PC-3 (cell line): Measurements from ENCODE around the gene UBL4A. TPM values are rescaled to one million over a fixed set of nuclear protein-coding genes. Genes with fewer than 3 reads are reported as not detected.
"Not testable (repeated sequence)": the region's sequence is repeated elsewhere in the genome, so short reads cannot be mapped to it uniquely, and the experiment has no call there.

Experiments
- ATAC-seq: fragments of 200-7000 bp; cut with Tn5 transposase; 2 replicates; pipeline ENCODE4 v1.9.1; 2020; ENCODE audit warnings: mild to moderate bottlenecking, moderate library complexity
- BruUV-seq: library from RNA; stranded (reverse); fragments of 400-500 nt; replicated peaks from 2 replicates; lab custom pipeline; 2021; lab: Mats Ljungman, UMichigan
- CTCF ChIA-PET: fragments of 300-600 bp; sonication (Branson Sonifier 250); formaldehyde crosslinking; loops from one replicate; lab custom pipeline; 2022; ENCODE audit warnings: antibody characterized with exemption; lab: Charles Lee
- POLR2A ChIA-PET: fragments of 300-600 bp; sonication (Branson Sonifier 250); formaldehyde crosslinking; loops from one replicate; lab custom pipeline; 2022; ENCODE audit warnings: antibody characterized with exemption; ENCODE audit not compliant: unreplicated experiment; lab: Charles Lee
- DNase-seq: peaks from one replicate; pipeline ENCODE4 v3.0.0-alpha.2; 2015
- H2AFZ ChIP-seq: fragments of 300-600 bp; sonication (generic); 2 replicates; pipeline ENCODE4 v1.6.0; 2016; ENCODE audit warnings: antibody characterized with exemption, low read length
- H3F3A ChIP-seq: fragments of 300-600 bp; sonication (generic); one replicate; pipeline ENCODE4 v1.6.0; 2017; ENCODE audit warnings: antibody characterized with exemption, low read length, control low read depth, mild to moderate bottlenecking; ENCODE audit not compliant: unreplicated experiment
- H3K27ac ChIP-seq: fragments of 300-600 bp; sonication (generic); 2 replicates; pipeline ENCODE4 v1.5.1; 2016; ENCODE audit warnings: mild to moderate bottlenecking, low read length
- H3K27me3 ChIP-seq: fragments of 300-600 bp; sonication (generic); 2 replicates; pipeline ENCODE4 v1.6.1; 2016; ENCODE audit warnings: low read length, mixed read lengths
- H3K36me3 ChIP-seq: fragments of 300-600 bp; sonication (generic); 2 replicates; pipeline ENCODE4 v1.6.1; 2016; ENCODE audit warnings: low read depth, mixed run types, low read length, mixed read lengths
- H3K4me1 ChIP-seq: fragments of 300-600 bp; sonication (generic); 2 replicates; pipeline ENCODE4 v1.5.1; 2016; ENCODE audit warnings: low read length; ENCODE audit not compliant: insufficient read depth
- H3K4me2 ChIP-seq: fragments of 300-600 bp; sonication (generic); 2 replicates; pipeline ENCODE4 v1.6.0; 2016; ENCODE audit warnings: low read length
- H3K4me3 ChIP-seq: fragments of 300-600 bp; sonication (generic); 2 replicates; pipeline ENCODE4 v1.5.1; 2016; ENCODE audit warnings: mild to moderate bottlenecking, low read length, mixed read lengths
- H3K79me2 ChIP-seq: fragments of 300-600 bp; sonication (generic); 2 replicates; pipeline ENCODE4 v1.6.1; 2017; ENCODE audit warnings: low read length, mixed read lengths
- H3K9ac ChIP-seq: fragments of 300-600 bp; sonication (generic); 2 replicates; pipeline ENCODE4 v1.6.0; 2016; ENCODE audit warnings: mild to moderate bottlenecking, low read length
- H3K9me2 ChIP-seq: fragments of 300-600 bp; sonication (generic); replicated peaks from 2 replicates; pipeline ENCODE4 v1.6.1; 2016; ENCODE audit warnings: mixed run types, low read length, mixed read lengths
- H3K9me3 ChIP-seq: fragments of 300-600 bp; sonication (generic); 2 replicates; pipeline ENCODE4 v1.6.1; 2016; ENCODE audit warnings: low read length, mixed read lengths
- H4K20me1 ChIP-seq: fragments of 300-600 bp; sonication (generic); 2 replicates; pipeline ENCODE4 v1.6.1; 2016; ENCODE audit warnings: low read length, mixed read lengths
- EZH2 ChIP-seq: fragments of 300-600 bp; sonication (generic); IDR thresholded peaks from one replicate; pipeline ENCODE4 v1.6.1; 2017; ENCODE audit warnings: antibody characterized with exemption, mild to moderate bottlenecking, low read length; ENCODE audit not compliant: unreplicated experiment
- EZH2phosphoT487 ChIP-seq: fragments of 300-600 bp; sonication (generic); IDR thresholded peaks from 2 replicates; pipeline ENCODE4 v1.6.1; 2018; ENCODE audit warnings: mild to moderate bottlenecking, antibody characterized with exemption, low read length, borderline replicate concordance
- intact Hi-C: fragments of 100-400 bp; cut with micrococcal nuclease; formaldehyde crosslinking; loops from 2 replicates; pipeline ENCODE4 v1.9.0; 2023
- total RNA-seq: library from RNA; depleted of rRNA; stranded (reverse); fragments of >200 nt; gene quantifications from 2 replicates; pipeline ENCODE4 v1.2.3, GENCODE V29; 2014
- TF ChIP-seq, protein P1 (sequence below): fragments of 300-600 bp; sonication (generic); conservative IDR thresholded peaks from 2 replicates; pipeline ENCODE4 v1.5.1; 2017; ENCODE audit warnings: antibody characterized with exemption, low read depth, mild to moderate bottlenecking, low read length

UBL4A gene
- total RNA-seq, 1 experiment from 2014 or later = 92.3 TPM

DNA sequence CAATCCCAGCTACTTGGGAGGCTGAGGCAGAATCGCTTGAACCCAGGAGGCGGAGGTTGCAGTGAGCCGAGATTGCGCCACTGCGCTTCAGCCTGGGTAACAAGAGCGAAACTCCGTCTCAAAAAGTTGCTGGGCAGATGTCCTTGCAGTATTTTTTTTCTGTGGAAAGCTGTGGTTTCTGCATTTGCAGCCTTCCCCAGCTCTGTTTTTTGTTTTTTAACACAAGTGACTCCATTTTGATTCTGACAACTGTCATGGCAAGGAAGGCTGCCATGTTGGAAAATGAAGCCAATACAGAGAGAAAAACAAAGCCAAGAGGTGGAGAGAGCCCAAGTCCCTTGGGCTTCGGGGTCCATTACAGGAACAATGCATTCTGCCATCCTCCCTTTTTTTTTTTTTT is 15.7 kb upstream of the UBL4A start:
- CTCF ChIA-PET = no interaction called here
- BruUV-seq = no TSS peak
- intact Hi-C loops = no loop called here

DNA sequence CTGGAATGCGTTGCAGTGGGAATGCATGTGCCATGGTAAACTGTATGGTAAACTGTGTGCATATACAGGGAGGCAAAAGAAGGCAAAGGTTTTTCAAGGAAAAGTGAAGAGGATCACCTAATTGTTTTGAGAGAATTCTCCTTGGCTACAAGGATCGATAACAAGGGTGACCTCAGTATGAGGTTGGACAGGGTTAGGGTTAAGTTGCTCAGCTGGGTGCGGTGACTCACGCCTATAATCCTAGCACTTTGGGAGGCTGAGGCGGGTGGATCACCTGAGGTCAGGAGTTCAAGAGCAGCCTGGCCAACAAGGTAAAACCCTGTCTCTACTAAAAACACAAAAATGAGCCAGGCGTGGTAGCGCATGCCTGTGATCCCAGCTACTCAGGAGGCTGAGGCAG is 15.0 kb upstream of the UBL4A start:
- H3F3A ChIP-seq, intact Hi-C loops, BruUV-seq, H2AFZ ChIP-seq, H3K36me3 ChIP-seq, ATAC-seq, DNase-seq, H3K9me2 ChIP-seq, CTCF ChIA-PET, H3K4me2 ChIP-seq, H3K4me3 ChIP-seq, H3K27ac ChIP-seq, H3K9me3 ChIP-seq, H4K20me1 ChIP-seq, H3K27me3 ChIP-seq, POLR2A ChIA-PET, H3K9ac ChIP-seq, H3K79me2 ChIP-seq: not testable (repeated sequence)
- peaks cover 16% of the 10 kb centered on the region for H3K4me1 ChIP-seq

More for the DNA sequence above, 15.7 kb upstream of the UBL4A start:
- H3F3A ChIP-seq = no peaks in the 10 kb centered on the region
- ATAC-seq (no peak), DNase-seq (no peak)
- POLR2A ChIA-PET = no interaction called here
- no peak overlapping the region for H3K9ac ChIP-seq
- no peak overlapping the region for H2AFZ ChIP-seq
- H3K4me2 ChIP-seq = no peak overlapping the region
- TF ChIP-seq EZH2 = no peak
- TF ChIP-seq, protein P1, sequence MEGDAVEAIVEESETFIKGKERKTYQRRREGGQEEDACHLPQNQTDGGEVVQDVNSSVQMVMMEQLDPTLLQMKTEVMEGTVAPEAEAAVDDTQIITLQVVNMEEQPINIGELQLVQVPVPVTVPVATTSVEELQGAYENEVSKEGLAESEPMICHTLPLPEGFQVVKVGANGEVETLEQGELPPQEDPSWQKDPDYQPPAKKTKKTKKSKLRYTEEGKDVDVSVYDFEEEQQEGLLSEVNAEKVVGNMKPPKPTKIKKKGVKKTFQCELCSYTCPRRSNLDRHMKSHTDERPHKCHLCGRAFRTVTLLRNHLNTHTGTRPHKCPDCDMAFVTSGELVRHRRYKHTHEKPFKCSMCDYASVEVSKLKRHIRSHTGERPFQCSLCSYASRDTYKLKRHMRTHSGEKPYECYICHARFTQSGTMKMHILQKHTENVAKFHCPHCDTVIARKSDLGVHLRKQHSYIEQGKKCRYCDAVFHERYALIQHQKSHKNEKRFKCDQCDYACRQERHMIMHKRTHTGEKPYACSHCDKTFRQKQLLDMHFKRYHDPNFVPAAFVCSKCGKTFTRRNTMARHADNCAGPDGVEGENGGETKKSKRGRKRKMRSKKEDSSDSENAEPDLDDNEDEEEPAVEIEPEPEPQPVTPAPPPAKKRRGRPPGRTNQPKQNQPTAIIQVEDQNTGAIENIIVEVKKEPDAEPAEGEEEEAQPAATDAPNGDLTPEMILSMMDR = no peak
- no peak for TF ChIP-seq EZH2phosphoT487
- H3K36me3 ChIP-seq = no peaks in the 10 kb centered on the region
- H3K4me3 ChIP-seq = no peak overlapping the region
- no peak overlapping the region for H3K27ac ChIP-seq
- H3K4me1 ChIP-seq = peaks cover 18% of the 10 kb centered on the region
- H3K9me3 ChIP-seq = no peaks in the 10 kb centered on the region
- no peaks in the 10 kb centered on the region for H3K9me2 ChIP-seq
- no peaks in the 10 kb centered on the region for H3K27me3 ChIP-seq
- no peaks in the 10 kb centered on the region for H4K20me1 ChIP-seq
- no peaks in the 10 kb centered on the region for H3K79me2 ChIP-seq

DNA sequence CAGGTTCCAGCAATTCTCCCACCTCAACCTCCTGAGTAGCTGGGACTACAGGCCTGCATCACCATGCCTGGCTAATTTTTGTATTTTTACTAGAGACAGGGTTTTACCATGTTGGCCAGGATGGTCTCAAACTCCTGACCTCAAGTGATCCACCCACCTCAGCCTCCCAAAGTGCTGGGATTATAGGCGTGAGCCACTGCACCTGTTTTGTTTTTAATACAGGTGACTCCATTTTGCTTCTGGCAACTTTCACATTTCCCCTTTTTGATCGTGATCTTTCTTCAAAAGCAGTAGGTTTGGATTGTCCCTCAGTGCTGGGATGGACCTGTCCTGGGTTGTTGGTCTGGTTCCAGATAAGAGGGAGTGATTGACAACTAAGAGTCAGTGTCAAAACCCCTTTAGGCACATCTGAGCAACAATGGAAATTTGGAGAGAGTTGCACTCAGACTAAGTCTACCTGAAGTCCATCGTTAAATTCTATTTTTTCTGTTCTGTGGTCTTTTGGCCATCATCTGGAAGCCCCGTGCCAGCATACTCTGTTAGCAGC is 10.2 kb upstream of the UBL4A start:
- BruUV-seq, H3K27ac ChIP-seq, H3F3A ChIP-seq, H2AFZ ChIP-seq, H3K27me3 ChIP-seq, intact Hi-C loops, H3K9ac ChIP-seq, H4K20me1 ChIP-seq, H3K4me2 ChIP-seq, POLR2A ChIA-PET, H3K9me3 ChIP-seq, CTCF ChIA-PET, H3K9me2 ChIP-seq, H3K4me3 ChIP-seq, ATAC-seq, H3K4me1 ChIP-seq, DNase-seq, H3K79me2 ChIP-seq, H3K36me3 ChIP-seq: not testable (repeated sequence)

DNA sequence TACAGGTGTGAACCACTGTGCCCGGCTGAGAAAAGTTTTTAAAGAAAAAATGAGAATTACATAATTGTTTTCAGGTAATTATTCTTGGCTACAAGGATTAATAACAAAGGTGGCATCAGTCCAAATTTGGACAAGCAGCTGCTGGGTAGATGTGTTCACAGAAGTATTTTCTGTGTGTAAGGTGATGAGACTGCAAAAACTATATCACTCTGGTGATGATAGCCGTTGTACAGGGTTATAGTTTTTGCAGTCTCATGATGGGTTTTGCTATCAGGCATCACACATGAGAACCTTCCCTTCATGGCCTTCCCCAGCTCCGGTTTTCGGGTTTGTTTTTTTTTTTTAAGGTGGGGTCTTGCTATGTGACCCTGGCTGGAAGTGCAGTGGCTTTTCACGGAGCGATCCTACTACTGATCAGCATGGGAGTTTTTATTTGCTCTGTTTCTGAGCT is 9.1 kb upstream of the UBL4A start:
- Histone ChIP-seq H3K4me2 (no peak overlapping the region), H3K9me2 (no peaks in the 10 kb centered on the region), H3F3A (no peaks in the 10 kb centered on the region), H3K27me3 (no peaks in the 10 kb centered on the region), H3K4me3 (no peak overlapping the region), H3K9me3 (no peaks in the 10 kb centered on the region), H3K9ac (no peak overlapping the region), H3K79me2 (no peaks in the 10 kb centered on the region), H2AFZ (no peak overlapping the region), H3K27ac (no peak overlapping the region), H3K36me3 (no peaks in the 10 kb centered on the region), H4K20me1 (no peaks in the 10 kb centered on the region), H3K4me1 (no peaks in the 10 kb centered on the region)
- intact Hi-C loops = no loop called here
- no peak for DNase-seq
- CTCF ChIA-PET = no interaction called here
- POLR2A ChIA-PET = no interaction called here
- no peak for ATAC-seq
- no peak for TF ChIP-seq EZH2phosphoT487
- TF ChIP-seq, protein P1 = no peak
- no TSS peak for BruUV-seq
